Tibial nerve (tissue), 4 donors: ENCODE measurements around the gene DHRS7. TPM values are rescaled to one million over a fixed set of nuclear protein-coding genes. Genes with fewer than 3 reads are reported as not detected.

Experiments used
- DNase-seq, 2 donors: peaks; one replicate each; pipeline ENCODE4 v3.0.0-alpha.2; 2019; ENCODE audit warnings: low spot score in 2 of 2
- H3K27ac ChIP-seq, 4 donors: fragments of 200-600 bp; sonication (generic) in 3 of 4; one replicate each; pipeline ENCODE4 v1.5.1; 2017 to 2019; ENCODE audit warnings: mild to moderate bottlenecking in 1 of 4
- H3K27me3 ChIP-seq, 2 donors: fragments of 200-600 bp; sonication (generic) in 1 of 2; one replicate each; pipeline versions ENCODE4 v1.5.1 to v1.6.0; 2017 to 2019
- H3K36me3 ChIP-seq, 3 donors: fragments of 200-600 bp; sonication (generic); one replicate each; pipeline ENCODE4 v1.5.1; 2018 to 2019
- H3K4me1 ChIP-seq, 4 donors: fragments of 200-600 bp; sonication (generic) in 3 of 4; one replicate each; pipeline ENCODE4 v1.5.1; 2017 to 2019
- H3K4me3 ChIP-seq, 4 donors: fragments of 200-600 bp; sonication (generic) in 3 of 4; one replicate each; pipeline ENCODE4 v1.5.1; 2017 to 2019; ENCODE audit warnings: mild to moderate bottlenecking in 1 of 4, moderate library complexity in 1 of 4
- H3K9me3 ChIP-seq, 4 donors: fragments of 200-600 bp; sonication (generic) in 3 of 4; one replicate each; pipeline ENCODE4 v1.5.1; 2017 to 2019
- EP300 ChIP-seq, 2 donors: sonication (generic); formaldehyde crosslinking; IDR thresholded peaks; one replicate each; pipeline ENCODE4 v1.6.1; 2017; ENCODE audit warnings: antibody characterized with exemption in 2 of 2, mild to moderate bottlenecking in 1 of 2
- POLR2A ChIP-seq, 2 donors: fragments of 450-650 bp; IDR thresholded peaks; one replicate each; pipeline ENCODE4 v1.6.1; 2017; ENCODE audit warnings: antibody characterized with exemption in 2 of 2, mild to moderate bottlenecking in 2 of 2, moderate library complexity in 2 of 2
- WGBS, 2 donors: methylation state at CpG; one replicate each; pipeline ENCODE4 v1.1.5; 2018; 5-methylcytosine and 5-hydroxymethylcytosine counted together
- total RNA-seq, 4 donors: library from RNA; depleted of rRNA; stranded (reverse); fragments of >200 nt; gene quantifications; one replicate each; pipeline ENCODE4 v1.1.0, GENCODE V29; 2016
- TF ChIP-seq, protein P1 (sequence below), 5 experiments: fragments of 200-600 bp in 3 of 5; fragments of 450-650 bp in 2 of 5; sonication (generic) in 3 of 5; IDR thresholded peaks; one replicate each; pipeline ENCODE4 v1.5.1; 2016 to 2019; ENCODE audit warnings: antibody characterized with exemption in 5 of 5, mild to moderate bottlenecking in 3 of 5, moderate library complexity in 2 of 5

Gene DHRS7
- total RNA-seq, 4 donors from 2014 or later, result 77.1 to 126 (median 85.6) TPM

DNA sequence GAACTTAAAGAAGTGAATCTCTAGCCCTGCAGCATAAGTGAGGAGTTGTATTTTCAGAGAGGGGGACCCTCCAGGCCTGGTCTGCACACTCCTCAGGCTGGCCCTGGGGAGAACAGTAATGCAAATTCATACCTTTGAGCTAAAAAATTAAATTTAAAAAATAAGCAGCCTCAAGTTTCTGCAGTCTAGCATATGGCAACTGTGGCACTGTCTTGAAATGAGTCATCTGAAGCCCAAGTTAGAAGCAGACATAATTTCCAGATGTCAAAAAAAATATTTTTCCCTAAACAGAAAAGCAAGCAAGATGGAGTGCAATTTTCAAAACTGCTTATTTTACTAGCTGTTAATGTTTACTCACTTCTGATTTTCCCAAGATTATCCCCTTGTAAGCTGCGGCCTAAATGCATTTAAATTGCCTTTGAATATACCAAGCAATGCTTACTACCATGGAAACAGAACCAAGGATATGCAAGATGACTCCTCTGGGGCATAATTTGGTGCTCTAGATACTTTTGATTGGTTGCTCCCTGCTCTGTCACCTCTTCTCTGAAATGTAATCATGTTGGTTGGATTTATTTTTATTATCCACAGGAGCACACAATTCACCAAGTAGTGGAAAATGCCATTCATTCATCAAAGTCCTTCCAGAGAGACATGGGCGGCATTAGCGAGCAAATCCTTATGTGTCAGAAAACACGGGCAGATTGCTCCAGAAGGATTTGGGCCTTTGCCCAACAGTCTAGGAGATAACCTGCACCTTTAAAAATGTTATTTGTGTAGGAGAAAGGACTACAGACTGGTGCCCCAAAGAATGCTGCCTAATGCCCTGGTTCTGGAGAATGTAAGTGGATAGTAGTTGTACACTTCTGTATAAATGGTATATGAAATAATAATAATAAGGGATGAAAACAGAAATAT, 25.0 kb upstream of the DHRS7 start:
- 84 to 87% methylated on average over 4 of the region's 4 CpGs for WGBS, 2 donors

DNA sequence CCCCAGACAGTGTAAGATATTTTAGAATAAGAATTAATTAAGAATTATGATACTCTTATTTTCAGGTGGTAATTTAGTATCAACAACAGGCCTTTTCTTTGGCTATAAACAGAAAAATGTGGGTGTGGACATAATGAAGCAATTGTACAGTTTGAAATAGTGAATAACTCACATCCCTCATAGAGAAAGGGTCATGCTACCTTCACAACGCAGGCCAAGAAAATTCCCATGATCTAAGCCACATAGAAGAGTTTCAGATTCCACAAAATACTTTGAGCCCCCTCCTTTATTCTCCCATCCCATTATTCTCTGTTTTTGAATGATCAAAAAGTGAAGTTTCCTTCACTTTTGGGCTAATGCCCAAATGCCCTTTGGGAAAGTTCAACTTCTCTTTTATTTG, 23.5 kb upstream of the DHRS7 start:
- TF ChIP-seq, protein P1, sequence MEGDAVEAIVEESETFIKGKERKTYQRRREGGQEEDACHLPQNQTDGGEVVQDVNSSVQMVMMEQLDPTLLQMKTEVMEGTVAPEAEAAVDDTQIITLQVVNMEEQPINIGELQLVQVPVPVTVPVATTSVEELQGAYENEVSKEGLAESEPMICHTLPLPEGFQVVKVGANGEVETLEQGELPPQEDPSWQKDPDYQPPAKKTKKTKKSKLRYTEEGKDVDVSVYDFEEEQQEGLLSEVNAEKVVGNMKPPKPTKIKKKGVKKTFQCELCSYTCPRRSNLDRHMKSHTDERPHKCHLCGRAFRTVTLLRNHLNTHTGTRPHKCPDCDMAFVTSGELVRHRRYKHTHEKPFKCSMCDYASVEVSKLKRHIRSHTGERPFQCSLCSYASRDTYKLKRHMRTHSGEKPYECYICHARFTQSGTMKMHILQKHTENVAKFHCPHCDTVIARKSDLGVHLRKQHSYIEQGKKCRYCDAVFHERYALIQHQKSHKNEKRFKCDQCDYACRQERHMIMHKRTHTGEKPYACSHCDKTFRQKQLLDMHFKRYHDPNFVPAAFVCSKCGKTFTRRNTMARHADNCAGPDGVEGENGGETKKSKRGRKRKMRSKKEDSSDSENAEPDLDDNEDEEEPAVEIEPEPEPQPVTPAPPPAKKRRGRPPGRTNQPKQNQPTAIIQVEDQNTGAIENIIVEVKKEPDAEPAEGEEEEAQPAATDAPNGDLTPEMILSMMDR (IDR thresholded peaks at IDR 0.05), result no peak
- TF ChIP-seq EP300 (IDR thresholded peaks at IDR 0.05), result no peak
- no peak for TF ChIP-seq POLR2A (IDR thresholded peaks at IDR 0.05)
- Histone ChIP-seq H3K4me3 (no peak overlapping the region), H3K4me1 (peaks cover 0 to 3% (median 0%) of the 10 kb centered on the region in 4 donors), H3K27me3 (no peaks in the 10 kb centered on the region), H3K27ac (no peak overlapping the region), H3K9me3 (no peaks in the 10 kb centered on the region), H3K36me3 (no peaks in the 10 kb centered on the region)
- no peak for DNase-seq
- WGBS, 2 donors, result 32 to 61% methylated on average over 1 of the region's 1 CpG

More for the DNA sequence above, 25.0 kb upstream of the DHRS7 start:
- Histone ChIP-seq H3K27ac (no peak overlapping the region), H3K36me3 (no peaks in the 10 kb centered on the region), H3K4me1 (no peaks in the 10 kb centered on the region), H3K4me3 (no peak overlapping the region), H3K27me3 (no peaks in the 10 kb centered on the region), H3K9me3 (no peaks in the 10 kb centered on the region)
- DNase-seq, result no peak
- TF ChIP-seq EP300 (IDR thresholded peaks at IDR 0.05) (no peak), POLR2A (IDR thresholded peaks at IDR 0.05) (no peak)
- TF ChIP-seq, protein P1 (IDR thresholded peaks at IDR 0.05), result no peak

DNA sequence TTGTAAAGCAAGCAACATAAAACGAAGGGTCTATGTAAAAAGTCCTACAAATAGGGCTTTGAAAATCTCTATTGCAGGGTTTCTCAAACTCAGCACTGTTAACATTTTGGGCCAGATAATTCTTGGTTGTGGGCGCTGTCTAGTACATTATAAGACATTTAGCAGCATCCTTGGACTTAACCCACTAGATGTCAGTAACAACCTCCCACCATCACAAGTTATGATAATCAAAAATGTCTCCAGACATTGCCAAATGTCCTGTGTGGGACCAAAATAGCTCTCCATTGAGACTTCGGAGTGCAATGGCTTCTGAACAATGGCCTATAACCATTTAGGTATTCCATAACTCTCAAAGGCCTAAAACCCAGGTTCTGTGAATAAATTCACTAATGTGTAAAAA, 22.9 kb upstream of the DHRS7 start:
- TF ChIP-seq POLR2A (IDR thresholded peaks at IDR 0.05) (no peak), EP300 (IDR thresholded peaks at IDR 0.05) (no peak)
- TF ChIP-seq, protein P1 (IDR thresholded peaks at IDR 0.05), result no peak
- WGBS, 2 donors, result 40 to 53% methylated on average over 3 of the region's 3 CpGs

DNA sequence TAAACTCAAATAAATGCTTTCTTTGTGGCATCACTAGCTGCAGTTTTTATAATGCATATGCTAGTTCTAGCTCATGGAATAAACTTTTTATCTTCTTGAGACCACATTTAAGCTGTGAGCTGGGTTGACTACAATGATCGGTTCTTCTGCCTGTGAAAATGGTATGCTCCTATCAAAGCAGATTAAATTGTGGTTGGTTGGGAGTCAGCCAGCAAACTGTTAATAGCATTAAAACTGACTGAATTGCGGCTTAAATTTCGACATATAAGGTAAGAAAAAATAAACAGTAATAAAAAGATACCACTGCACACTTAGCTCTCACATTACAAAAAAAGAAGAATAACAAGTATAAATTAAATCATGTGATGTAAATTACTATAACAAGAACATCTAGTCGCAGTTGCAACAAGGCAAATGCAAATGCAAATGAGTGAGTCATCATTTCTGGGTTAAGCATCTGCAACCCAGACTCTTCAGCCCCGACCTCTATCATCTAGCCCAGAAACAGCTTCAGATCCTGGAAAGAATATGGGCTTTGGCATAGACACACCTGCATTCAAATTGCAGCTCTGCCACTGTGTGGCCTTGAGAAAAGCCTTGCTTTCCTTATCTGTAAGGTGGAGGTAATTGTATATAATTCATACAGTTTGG, 19.8 kb upstream of the DHRS7 start:
- H3K4me3 ChIP-seq, result no peak overlapping the region
- no peak for DNase-seq
- H3K27ac ChIP-seq, result no peak overlapping the region
- TF ChIP-seq POLR2A (IDR thresholded peaks at IDR 0.05) (no peak), EP300 (IDR thresholded peaks at IDR 0.05) (no peak)
- TF ChIP-seq, protein P1 (IDR thresholded peaks at IDR 0.05), result no peak
- no peaks in the 10 kb centered on the region for H3K27me3 ChIP-seq
- H3K9me3 ChIP-seq, result no peaks in the 10 kb centered on the region
- peaks cover 0 to 9% (median 0%) of the 10 kb centered on the region in 4 donors for H3K4me1 ChIP-seq
- no peaks in the 10 kb centered on the region for H3K36me3 ChIP-seq
- WGBS, 2 donors, result 60 to 62% methylated on average over 5 of the region's 5 CpGs

More for the DNA sequence above, 22.9 kb upstream of the DHRS7 start:
- H3K4me1 ChIP-seq, result peaks cover 0 to 9% (median 0%) of the 10 kb centered on the region in 4 donors
- no peaks in the 10 kb centered on the region for H3K36me3 ChIP-seq
- no peak for DNase-seq
- H3K9me3 ChIP-seq, result no peaks in the 10 kb centered on the region
- no peak overlapping the region for H3K4me3 ChIP-seq
- H3K27ac ChIP-seq, result no peak overlapping the region
- H3K27me3 ChIP-seq, result no peaks in the 10 kb centered on the region
